OCI-LY3 (cell line): ENCODE measurements around the gene CCNL1.

ENCODE experiments used
- EZH2phosphoT487 ChIP-seq: fragments of 200-600 bp; shearing (Covaris generic); IDR thresholded peaks from 2 replicates; pipeline ENCODE4 v1.6.1; 2018; ENCODE audit warnings: antibody characterized with exemption, mixed run types, low read depth
- TF ChIP-seq, protein P1 (sequence below): fragments of 200-600, 300-600 bp; sonication (generic); IDR thresholded peaks from 2 replicates; pipeline ENCODE4 v1.5.1; 2014; ENCODE audit warnings: antibody characterized with exemption, low read length, low read depth

DNA sequence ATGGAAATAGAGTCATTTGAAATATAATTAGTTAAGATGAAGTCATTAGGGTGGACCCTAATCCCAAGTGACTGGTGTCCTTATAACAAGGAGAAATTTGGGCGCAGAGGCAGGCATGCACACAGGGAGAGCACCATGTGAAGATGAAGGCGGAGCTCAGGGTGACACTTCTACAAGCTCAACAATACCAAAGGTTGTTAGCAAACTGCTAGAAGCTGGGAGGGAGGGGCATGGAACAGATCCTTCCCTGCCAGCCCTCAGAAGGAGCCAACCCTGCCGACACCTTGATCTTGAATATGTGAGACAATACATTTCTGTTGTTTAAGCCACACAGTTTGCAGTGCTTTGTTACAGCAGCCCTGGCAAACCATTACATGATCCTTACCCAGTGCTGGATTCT is 57.8 kb downstream of the CCNL1 start:
- TF ChIP-seq, protein P1, sequence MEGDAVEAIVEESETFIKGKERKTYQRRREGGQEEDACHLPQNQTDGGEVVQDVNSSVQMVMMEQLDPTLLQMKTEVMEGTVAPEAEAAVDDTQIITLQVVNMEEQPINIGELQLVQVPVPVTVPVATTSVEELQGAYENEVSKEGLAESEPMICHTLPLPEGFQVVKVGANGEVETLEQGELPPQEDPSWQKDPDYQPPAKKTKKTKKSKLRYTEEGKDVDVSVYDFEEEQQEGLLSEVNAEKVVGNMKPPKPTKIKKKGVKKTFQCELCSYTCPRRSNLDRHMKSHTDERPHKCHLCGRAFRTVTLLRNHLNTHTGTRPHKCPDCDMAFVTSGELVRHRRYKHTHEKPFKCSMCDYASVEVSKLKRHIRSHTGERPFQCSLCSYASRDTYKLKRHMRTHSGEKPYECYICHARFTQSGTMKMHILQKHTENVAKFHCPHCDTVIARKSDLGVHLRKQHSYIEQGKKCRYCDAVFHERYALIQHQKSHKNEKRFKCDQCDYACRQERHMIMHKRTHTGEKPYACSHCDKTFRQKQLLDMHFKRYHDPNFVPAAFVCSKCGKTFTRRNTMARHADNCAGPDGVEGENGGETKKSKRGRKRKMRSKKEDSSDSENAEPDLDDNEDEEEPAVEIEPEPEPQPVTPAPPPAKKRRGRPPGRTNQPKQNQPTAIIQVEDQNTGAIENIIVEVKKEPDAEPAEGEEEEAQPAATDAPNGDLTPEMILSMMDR, result no peak
- TF ChIP-seq EZH2phosphoT487, result no peak
